Right lobe of liver (tissue), 4 donors: ENCODE results near the gene SENP7.

ENCODE experiments used
- CTCF ChIP-seq, 4 donors: fragments of 200-600 bp in 3 of 4; fragments of 450-650 bp in 1 of 4; IDR thresholded peaks; one replicate each; pipeline versions ENCODE4 v1.5.1 to v1.8.0; 2016 to 2022; ENCODE audit warnings: antibody characterized with exemption in 4 of 4, mild to moderate bottlenecking in 2 of 4
- POLR2A ChIP-seq: fragments of 450-650 bp; IDR thresholded peaks from one replicate; pipeline ENCODE4 v1.6.1; 2017; ENCODE audit warnings: antibody characterized with exemption, mild to moderate bottlenecking
- donor health status: DM: no; HTN: no; CAD: no.
- donor health status: DM: no; HTN: no; CAD: no.
- donor health status: DM: no; HTN: yes; CAD: no.

GRCh38 chr3:101533603-101533968 is 20.6 kb upstream of the SENP7 start:
- TF ChIP-seq CTCF (IDR thresholded peaks at IDR 0.05) (no peak), POLR2A (no peak)
